ENCODE results near the gene BRD1. TPM values are rescaled to one million over a fixed set of nuclear protein-coding genes. Genes with fewer than 3 reads are reported as not detected.

The BRD1 gene
- total RNA-seq, 2 experiments from 2014 or later = 24.5 to 29.0 TPM

DNA sequence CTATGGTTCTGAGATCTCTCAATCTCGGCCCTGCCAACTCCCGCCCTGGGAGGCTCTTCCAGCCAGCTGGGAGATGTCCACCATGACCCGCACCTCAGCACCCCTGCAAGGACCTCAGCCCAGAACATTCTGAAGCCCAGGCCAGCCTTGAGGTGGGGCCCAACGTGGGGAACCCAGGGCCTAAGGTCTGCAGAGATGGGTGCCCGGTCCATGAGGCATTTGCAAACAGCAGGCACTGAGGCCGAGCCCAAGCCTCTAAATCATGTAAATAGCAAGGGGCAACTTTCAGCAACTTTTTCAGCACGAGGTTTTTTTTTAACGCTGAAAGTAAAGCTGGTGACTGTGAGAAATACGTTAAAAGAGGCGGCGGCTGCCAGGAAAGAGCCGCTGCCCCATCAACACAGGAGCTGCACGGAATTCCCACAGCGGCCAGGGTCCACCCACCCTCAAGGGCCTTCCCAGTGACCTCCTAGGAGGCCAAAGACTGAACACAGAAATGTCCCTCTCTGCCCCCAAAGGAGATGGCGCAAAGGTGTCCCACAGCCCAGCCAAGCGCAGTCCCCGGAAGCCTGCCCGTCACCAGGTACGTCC lies 46.9 kb downstream of the BRD1 start:
- Mint-ChIP-seq H3K9me3 (no peaks in the 10 kb centered on the region), H3K4me1 (ENCODE audit: low read depth) (peaks cover 12% of the 10 kb centered on the region), H3K36me3 (ENCODE audit: low read depth) (peaks cover 9% of the 10 kb centered on the region), H3K27ac (no peak overlapping the region), H3K4me3 (no peak overlapping the region), H3K27me3 (no peaks in the 10 kb centered on the region)
- ATAC-seq = no peak
- TF ChIP-seq, protein P1, sequence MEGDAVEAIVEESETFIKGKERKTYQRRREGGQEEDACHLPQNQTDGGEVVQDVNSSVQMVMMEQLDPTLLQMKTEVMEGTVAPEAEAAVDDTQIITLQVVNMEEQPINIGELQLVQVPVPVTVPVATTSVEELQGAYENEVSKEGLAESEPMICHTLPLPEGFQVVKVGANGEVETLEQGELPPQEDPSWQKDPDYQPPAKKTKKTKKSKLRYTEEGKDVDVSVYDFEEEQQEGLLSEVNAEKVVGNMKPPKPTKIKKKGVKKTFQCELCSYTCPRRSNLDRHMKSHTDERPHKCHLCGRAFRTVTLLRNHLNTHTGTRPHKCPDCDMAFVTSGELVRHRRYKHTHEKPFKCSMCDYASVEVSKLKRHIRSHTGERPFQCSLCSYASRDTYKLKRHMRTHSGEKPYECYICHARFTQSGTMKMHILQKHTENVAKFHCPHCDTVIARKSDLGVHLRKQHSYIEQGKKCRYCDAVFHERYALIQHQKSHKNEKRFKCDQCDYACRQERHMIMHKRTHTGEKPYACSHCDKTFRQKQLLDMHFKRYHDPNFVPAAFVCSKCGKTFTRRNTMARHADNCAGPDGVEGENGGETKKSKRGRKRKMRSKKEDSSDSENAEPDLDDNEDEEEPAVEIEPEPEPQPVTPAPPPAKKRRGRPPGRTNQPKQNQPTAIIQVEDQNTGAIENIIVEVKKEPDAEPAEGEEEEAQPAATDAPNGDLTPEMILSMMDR (IDR thresholded peaks at IDR 0.05) = no peak
- intact Hi-C loops (cut with micrococcal nuclease) = no loop called here
- ChIA-PET CTCF (no interaction called here), POLR2A (no interaction called here)
- DNase-seq = no peak

DNA sequence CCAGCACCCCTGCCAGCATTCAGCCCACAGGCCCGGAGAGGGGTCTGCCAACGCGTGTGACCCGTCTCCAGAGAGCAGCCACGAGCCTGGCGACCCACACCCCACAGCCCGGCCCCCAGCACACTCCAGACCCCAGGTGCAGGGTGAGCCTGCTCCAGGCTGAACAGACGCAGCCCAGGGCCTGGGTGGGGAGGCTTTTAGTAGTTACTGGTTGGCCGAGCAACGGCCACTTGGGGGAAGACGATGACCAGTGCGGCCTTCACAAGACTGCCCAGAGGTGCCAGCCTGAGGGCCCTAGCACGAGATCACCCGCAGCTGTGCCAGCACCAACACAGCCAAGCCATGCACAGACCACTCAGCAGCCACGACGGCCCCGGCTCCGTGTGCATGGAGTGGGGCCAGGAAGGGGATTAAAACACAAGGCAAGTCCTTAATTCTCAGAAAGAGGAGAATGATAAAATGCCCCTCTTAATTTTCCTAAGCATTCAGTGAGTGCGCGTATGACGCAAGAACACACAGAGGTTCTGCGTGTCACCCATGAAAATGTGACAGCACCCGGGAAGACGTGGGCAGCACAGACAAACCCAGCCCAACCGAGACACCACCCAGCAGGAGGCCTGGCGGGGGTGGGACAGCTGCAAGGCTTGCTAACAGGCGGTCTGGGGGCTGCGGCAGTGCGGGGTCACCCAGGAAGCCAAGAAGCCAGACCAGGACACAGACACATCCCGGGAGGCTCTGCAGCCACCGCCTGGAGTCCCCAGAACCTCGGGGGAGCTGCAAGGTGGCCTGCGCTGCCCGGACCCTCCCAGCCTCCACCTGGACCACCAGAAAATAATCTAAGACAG lies 47.6 kb downstream of the BRD1 start:
- Mint-ChIP-seq H3K9me3 (no peaks in the 10 kb centered on the region), H3K4me1 (ENCODE audit: low read depth) (peaks cover 12% of the 10 kb centered on the region), H3K36me3 (ENCODE audit: low read depth) (peaks cover 9% of the 10 kb centered on the region), H3K27ac (no peak overlapping the region), H3K4me3 (no peak overlapping the region), H3K27me3 (no peaks in the 10 kb centered on the region)
- intact Hi-C loops (cut with micrococcal nuclease) = no loop called here
- POLR2A ChIA-PET = no interaction called here
- TF ChIP-seq, protein P1 (IDR thresholded peaks at IDR 0.05) = no peak
- DNase-seq (no peak), ATAC-seq (no peak)
- CTCF ChIA-PET = no interaction called here

DNA sequence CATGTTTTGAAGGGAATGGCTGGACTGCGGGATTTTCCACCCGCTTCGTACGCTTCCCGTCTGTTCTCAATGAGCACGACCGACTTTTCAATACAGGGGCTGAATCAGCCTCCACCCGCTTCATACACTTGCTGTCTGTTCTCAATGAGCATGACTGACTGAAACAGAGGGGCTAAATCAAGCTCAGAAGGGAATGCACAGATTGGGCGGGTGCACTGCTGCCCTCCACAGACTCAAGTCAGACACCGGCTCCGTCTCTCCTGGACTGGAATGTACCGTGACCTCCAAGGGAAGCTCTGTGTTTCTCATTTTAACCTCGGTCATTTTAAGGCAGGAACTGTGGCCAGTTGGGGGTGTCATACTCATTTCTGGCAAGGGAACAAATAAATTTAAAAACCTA lies 48.5 kb downstream of the BRD1 start:
- DNase-seq = no peak
- H3K9me3 Mint-ChIP-seq = no peaks in the 10 kb centered on the region
- ChIA-PET POLR2A (no interaction called here), CTCF (no interaction called here)
- H3K27me3 Mint-ChIP-seq = no peaks in the 10 kb centered on the region
- peaks cover 14% of the 10 kb centered on the region for H3K36me3 Mint-ChIP-seq (ENCODE audit: low read depth)
- no peak for ATAC-seq
- no peak overlapping the region for H3K27ac Mint-ChIP-seq
- intact Hi-C loops (cut with micrococcal nuclease) = no loop called here
- TF ChIP-seq, protein P1 (IDR thresholded peaks at IDR 0.05) = no peak
- H3K4me1 Mint-ChIP-seq (ENCODE audit: low read depth) = peaks cover 12% of the 10 kb centered on the region
- no peak overlapping the region for H3K4me3 Mint-ChIP-seq

DNA sequence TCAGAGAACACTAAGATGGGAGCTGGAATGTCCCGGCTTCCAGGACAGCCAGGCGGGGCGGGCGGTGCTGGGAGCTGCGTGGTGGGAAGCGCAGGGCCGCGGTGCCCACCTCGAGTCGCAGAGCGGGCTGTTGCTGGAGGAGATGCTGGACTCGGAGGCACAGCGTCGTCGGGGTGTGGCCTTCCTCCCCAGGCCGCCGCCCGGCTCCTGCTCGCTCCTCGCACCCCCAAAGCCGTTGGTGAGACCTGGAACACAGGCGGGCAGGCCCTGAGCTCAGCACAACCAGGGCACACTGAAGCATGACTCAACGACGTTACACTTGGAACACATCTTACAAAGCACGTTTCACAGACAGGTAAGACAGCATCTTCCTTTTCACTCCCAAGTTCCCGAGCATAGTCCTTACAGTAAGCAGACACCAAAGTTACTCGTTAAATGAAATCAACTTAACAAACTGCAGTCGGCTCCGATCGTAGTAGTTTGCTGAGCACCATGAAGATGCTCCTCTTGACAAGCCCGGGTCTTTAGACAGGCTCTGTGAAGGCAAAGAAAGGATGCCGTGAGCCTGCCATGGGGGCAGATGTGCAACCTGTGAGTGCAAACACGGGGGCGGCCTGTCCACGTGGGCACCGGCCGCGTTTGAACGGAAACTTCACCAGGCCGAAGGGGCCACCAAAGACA lies 50.0 kb downstream of the BRD1 start:
- intact Hi-C loops (cut with micrococcal nuclease) = no loop called here
- Mint-ChIP-seq H3K27ac (no peak overlapping the region), H3K27me3 (no peaks in the 10 kb centered on the region), H3K36me3 (ENCODE audit: low read depth) (peaks cover 17% of the 10 kb centered on the region), H3K4me3 (no peak overlapping the region), H3K9me3 (no peaks in the 10 kb centered on the region), H3K4me1 (ENCODE audit: low read depth) (peaks cover 14% of the 10 kb centered on the region)
- TF ChIP-seq, protein P1 (IDR thresholded peaks at IDR 0.05) = no peak
- CTCF ChIA-PET = interaction anchor here (0.7 to 2.3 kb wide), 2 partner anchors 10 to 20 kb away, joined by 3 to 6 read pairs; no protein-coding TSS in a partner anchor
- POLR2A ChIA-PET = no interaction called here
- no peak for DNase-seq
- no peak for ATAC-seq

DNA sequence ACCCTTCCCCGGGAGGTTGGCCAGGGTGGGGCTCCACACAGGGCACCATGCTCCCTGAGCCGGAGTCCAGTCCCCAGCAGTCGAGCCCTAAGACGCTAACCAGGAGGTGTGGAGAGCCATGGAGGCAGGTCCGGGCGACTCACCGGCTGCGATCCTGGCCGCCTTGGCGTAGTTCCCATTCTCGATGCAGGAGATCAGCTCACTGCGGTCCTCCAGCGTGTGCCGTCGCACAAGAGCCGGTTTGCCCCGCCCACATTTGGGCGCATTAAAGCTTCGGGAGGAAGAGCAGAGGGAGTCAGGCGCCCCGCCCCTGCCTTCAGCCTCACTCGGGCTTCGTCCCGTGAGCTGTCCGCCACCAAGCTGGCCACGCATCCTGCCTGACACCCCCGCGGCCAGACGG lies 50.8 kb downstream of the BRD1 start:
- H3K9me3 Mint-ChIP-seq = no peaks in the 10 kb centered on the region
- ChIA-PET POLR2A (no interaction called here), CTCF (interaction anchor here (2.3 kb wide), 1 partner anchor 9 kb away, joined by 6 read pairs; no protein-coding TSS in a partner anchor)
- TF ChIP-seq, protein P1 (IDR thresholded peaks at IDR 0.05) = no peak
- no peaks in the 10 kb centered on the region for H3K27me3 Mint-ChIP-seq
- no peak for DNase-seq
- peaks cover 17% of the 10 kb centered on the region for H3K36me3 Mint-ChIP-seq (ENCODE audit: low read depth)
- ATAC-seq = no peak
- peaks cover 15% of the 10 kb centered on the region for H3K4me1 Mint-ChIP-seq (ENCODE audit: low read depth)
- no peak overlapping the region for H3K4me3 Mint-ChIP-seq
- intact Hi-C loops (cut with micrococcal nuclease) = no loop called here
- H3K27ac Mint-ChIP-seq = no peak overlapping the region

Data from activated CD8-positive, alpha-beta T cell treated with anti-CD3 and anti-CD28 coated beads for 36 hours (primary cell).